ENCODE measurements around the gene CDYL2.

GRCh38 chr16:80652441-80652840 lies 152.0 kb downstream of the CDYL2 start:
- TF ChIP-seq EZH2phosphoT487 (IDR thresholded peaks at IDR 0.05; ENCODE audit: borderline replicate concordance, low read length) (no peak), CTCF (IDR thresholded peaks at IDR 0.05; ENCODE audit: low read depth, low read length, poor library complexity, severe bottlenecking) (no peak)

Data from DOHH2 (cell line).